ENCODE results near the gene NPAS2.

Gene NPAS2

GRCh38 chr2:100882645-100883613 lies 63.0 kb downstream of the NPAS2 start:
- no peak for DNase-seq (ENCODE audit: low read depth, low spot score)

- no peak for DNase-seq (ENCODE audit: low read depth, low spot score)
Observed at GRCh38 chr2:100884145-100884621, 64.2 kb downstream of the NPAS2 start.

GRCh38 chr2:100886085-100886484 lies 66.1 kb downstream of the NPAS2 start:
- no peak for DNase-seq (ENCODE audit: low read depth, low spot score)

- DNase-seq (ENCODE audit: low read depth, low spot score): no peak
Observed at GRCh38 chr2:100887039-100887578, 67.2 kb downstream of the NPAS2 start.

- peak; percentile 33 for DNase-seq (ENCODE audit: low read depth, low spot score)
Observed at GRCh38 chr2:100887713-100888495, 68.0 kb downstream of the NPAS2 start.

- DNase-seq (ENCODE audit: low read depth, low spot score): no peak
Observed at GRCh38 chr2:100888601-100889000, 68.7 kb downstream of the NPAS2 start.

GRCh38 chr2:100889286-100889685 lies 69.3 kb downstream of the NPAS2 start:
- no peak for DNase-seq (ENCODE audit: low read depth, low spot score)

GRCh38 chr2:100891906-100892642 lies 72.1 kb downstream of the NPAS2 start:
- DNase-seq (ENCODE audit: low read depth, low spot score): no peak

GRCh38 chr2:100893392-100894104 lies 73.6 kb downstream of the NPAS2 start:
- peak; percentile 66 for DNase-seq (ENCODE audit: low read depth, low spot score)

- DNase-seq (ENCODE audit: low read depth, low spot score): no peak
Observed at GRCh38 chr2:100894105-100894795, 74.3 kb downstream of the NPAS2 start.

- DNase-seq (ENCODE audit: low read depth, low spot score): no peak
Observed at GRCh38 chr2:100894796-100895156, 74.8 kb downstream of the NPAS2 start.

GRCh38 chr2:100895402-100895801 lies 75.5 kb downstream of the NPAS2 start:
- DNase-seq (ENCODE audit: low read depth, low spot score): no peak

- no peak for DNase-seq (ENCODE audit: low read depth, low spot score)
Observed at GRCh38 chr2:100895934-100896685, 76.2 kb downstream of the NPAS2 start.

- DNase-seq (ENCODE audit: low read depth, low spot score): no peak
Observed at GRCh38 chr2:100898035-100898665, 78.2 kb downstream of the NPAS2 start.

GRCh38 chr2:100900156-100900795 lies 80.3 kb downstream of the NPAS2 start:
- no peak for DNase-seq (ENCODE audit: low read depth, low spot score)

GRCh38 chr2:100902817-100903405 lies 83.0 kb downstream of the NPAS2 start:
- no peak for DNase-seq (ENCODE audit: low read depth, low spot score)

GRCh38 chr2:100903534-100904258 lies 83.8 kb downstream of the NPAS2 start:
- peak; percentile 92 for DNase-seq (ENCODE audit: low read depth, low spot score)
